Brain microvascular endothelial cell (primary cell): ENCODE results near the gene MAP1LC3A.
"Not testable (repeated sequence)": the region's sequence is repeated elsewhere in the genome, so short reads cannot be mapped to it uniquely, and the experiment has no call there.

Source experiments
- DNase-seq: peaks from one replicate; pipeline ENCODE4 v3.0.0-alpha.2; 2020
- H3K27ac ChIP-seq: fragments of 250-450 bp; sonication (Bioruptor Pico); 2 replicates; pipeline ENCODE4 v1.5.1; 2020; ENCODE audit warnings: mild to moderate bottlenecking, moderate library complexity
- H3K27me3 ChIP-seq: fragments of 250-450 bp; sonication (Bioruptor Pico); replicated peaks from 2 replicates; pipeline ENCODE4 v1.5.1; 2020; ENCODE audit warnings: mild to moderate bottlenecking
- H3K36me3 ChIP-seq: fragments of 250-450 bp; sonication (Bioruptor Pico); replicated peaks from 2 replicates; pipeline ENCODE4 v1.5.1; 2020; ENCODE audit warnings: mild to moderate bottlenecking
- H3K4me3 ChIP-seq: 2 replicates; pipeline ENCODE4 v1.5.1; 2011; ENCODE audit warnings: low read depth, mild to moderate bottlenecking, control low read depth, low read length, moderate library complexity
- in situ Hi-C: cut with HindIII; loops from 2 replicates; pipeline ENCODE4 v1.10.0; 2017; ENCODE audit warnings: low sequenced_read_pairs, low pct_ligation_motif_present
- TF ChIP-seq, protein P1 (sequence below): IDR thresholded peaks from 2 replicates; pipeline ENCODE4 v1.5.1; 2011; ENCODE audit warnings: low read depth, mild to moderate bottlenecking, moderate library complexity, low read length, control low read depth, inconsistent platforms; ENCODE audit errors: missing control alignments

The MAP1LC3A gene

DNA sequence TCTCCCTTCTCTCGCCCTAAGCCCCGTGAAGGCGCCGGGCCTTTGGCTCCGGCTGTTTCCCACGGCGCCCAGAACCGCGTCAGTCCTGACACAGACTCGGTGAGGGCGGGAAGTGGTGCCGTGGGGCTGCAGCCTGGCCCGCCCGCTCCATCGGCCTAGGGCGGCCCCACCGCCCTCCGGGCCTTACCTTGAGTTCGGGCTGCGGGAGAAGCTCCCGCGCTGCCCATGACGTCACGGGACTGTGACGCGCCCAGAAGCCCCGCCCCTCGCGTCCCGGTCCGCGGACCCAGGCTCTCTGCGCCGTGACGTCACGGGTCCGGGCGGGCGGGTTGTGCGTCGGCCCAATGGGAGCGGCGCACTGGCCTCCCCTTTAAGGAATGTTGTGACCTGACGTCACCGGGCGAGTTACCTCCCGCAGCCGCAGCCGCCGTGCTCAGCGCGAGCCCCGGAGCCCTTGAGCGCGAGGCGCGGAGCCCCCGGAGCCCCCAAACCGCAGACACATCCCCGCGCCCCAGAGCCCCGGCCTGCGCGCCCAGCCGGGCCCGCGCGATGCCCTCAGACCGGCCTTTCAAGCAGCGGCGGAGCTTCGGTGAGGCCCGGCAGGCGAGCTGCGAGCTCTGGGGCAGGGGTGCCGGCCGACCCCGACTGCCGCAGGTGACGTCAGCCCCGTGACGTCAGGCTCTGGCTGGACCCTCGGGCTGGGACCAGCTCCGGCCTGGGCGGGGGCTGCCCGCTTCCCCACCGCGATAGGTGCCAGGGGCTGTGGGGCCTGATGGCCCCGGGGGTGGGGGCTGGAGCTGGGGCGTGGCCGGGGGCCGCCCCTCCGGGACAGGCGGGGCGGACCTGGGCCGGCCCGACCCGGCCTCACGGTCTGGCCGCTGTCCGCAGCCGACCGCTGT, at the start of gene MAP1LC3A:
Gene MAP1LC3A (plus strand): TSS at position 399 of the 899 bp plus-strand sequence. CDS start 151 bp downstream, at position 550.
- in situ Hi-C loops: no loop called here
- peak within 1 kb of the TSS; percentile 76 for H3K27ac ChIP-seq

DNA sequence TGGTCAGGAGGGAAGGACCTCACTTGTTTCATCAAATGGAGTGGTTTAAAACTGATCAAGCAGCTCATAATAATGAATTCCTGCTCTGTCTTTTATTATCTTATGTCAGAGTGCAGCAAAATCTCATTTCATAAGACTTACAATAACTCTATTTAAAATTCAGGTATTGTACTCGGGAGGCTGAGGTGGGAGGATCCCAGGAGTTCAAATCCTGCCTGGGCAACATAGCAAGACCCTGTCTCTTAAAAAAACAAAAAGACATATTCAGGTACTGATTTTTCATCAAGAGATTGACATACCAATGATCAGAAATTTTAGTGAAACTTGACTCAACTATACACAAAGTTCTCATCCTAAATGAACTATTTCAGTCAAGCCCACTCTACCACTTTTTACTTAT, 47.9 kb upstream of the MAP1LC3A start:
- peaks cover 18% of the 10 kb centered on the region for H3K36me3 ChIP-seq
- in situ Hi-C loops: no loop called here
- TF ChIP-seq, protein P1, sequence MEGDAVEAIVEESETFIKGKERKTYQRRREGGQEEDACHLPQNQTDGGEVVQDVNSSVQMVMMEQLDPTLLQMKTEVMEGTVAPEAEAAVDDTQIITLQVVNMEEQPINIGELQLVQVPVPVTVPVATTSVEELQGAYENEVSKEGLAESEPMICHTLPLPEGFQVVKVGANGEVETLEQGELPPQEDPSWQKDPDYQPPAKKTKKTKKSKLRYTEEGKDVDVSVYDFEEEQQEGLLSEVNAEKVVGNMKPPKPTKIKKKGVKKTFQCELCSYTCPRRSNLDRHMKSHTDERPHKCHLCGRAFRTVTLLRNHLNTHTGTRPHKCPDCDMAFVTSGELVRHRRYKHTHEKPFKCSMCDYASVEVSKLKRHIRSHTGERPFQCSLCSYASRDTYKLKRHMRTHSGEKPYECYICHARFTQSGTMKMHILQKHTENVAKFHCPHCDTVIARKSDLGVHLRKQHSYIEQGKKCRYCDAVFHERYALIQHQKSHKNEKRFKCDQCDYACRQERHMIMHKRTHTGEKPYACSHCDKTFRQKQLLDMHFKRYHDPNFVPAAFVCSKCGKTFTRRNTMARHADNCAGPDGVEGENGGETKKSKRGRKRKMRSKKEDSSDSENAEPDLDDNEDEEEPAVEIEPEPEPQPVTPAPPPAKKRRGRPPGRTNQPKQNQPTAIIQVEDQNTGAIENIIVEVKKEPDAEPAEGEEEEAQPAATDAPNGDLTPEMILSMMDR: no peak
- no peak overlapping the region for H3K27ac ChIP-seq
- no peaks in the 10 kb centered on the region for H3K27me3 ChIP-seq
- H3K4me3 ChIP-seq: no peak overlapping the region
- DNase-seq: no peak

More for the DNA sequence above, at the start of gene MAP1LC3A:
- H3K36me3 ChIP-seq: no peaks in the 10 kb centered on the region
- peak; percentile 88 for DNase-seq
- peak within 1 kb of the TSS; percentile 71 for H3K4me3 ChIP-seq
- no peaks in the 10 kb centered on the region for H3K27me3 ChIP-seq
- TF ChIP-seq, protein P1: no peak

DNA sequence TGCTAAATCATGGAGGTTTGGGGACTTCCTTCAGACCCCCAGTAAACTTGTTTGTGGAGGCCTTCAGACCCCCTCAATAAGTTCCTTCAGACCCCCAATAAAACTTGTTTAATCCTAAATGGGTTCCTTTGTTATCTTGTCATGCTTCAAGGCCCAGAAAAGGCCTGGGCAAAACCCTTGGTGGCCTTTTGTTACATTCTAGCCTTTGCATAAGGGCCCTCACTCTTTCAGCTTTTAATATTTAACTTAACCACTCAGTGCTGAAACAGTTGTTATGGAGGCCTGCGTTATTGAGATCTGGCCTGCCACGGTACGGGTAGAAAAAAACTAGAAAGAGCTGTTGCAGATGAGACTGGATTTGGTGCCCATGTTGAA, 46.6 kb upstream of the MAP1LC3A start:
- Histone ChIP-seq H3K27me3 (no peaks in the 10 kb centered on the region), H3K4me3 (no peak overlapping the region), H3K27ac (no peak overlapping the region), H3K36me3 (peaks cover 8% of the 10 kb centered on the region)
- TF ChIP-seq, protein P1: no peak
- DNase-seq: no peak
- in situ Hi-C loops: no loop called here

GRCh38 chr20:34512266-34512954, 46.1 kb upstream of the MAP1LC3A start:
- Histone ChIP-seq H3K27me3 (no peaks in the 10 kb centered on the region), H3K36me3 (peaks cover 6% of the 10 kb centered on the region), H3K4me3 (no peak overlapping the region), H3K27ac (no peak overlapping the region)
- in situ Hi-C loops: no loop called here
- no peak for DNase-seq
- TF ChIP-seq, protein P1: no peak

- H3K4me3 ChIP-seq: no peak overlapping the region
- no peak for DNase-seq
Observed at GRCh38 chr20:34512955-34513419, 45.5 kb upstream of the MAP1LC3A start.

GRCh38 chr20:34514034-34514433, 44.5 kb upstream of the MAP1LC3A start:
- H3K27ac ChIP-seq, H3K4me3 ChIP-seq, DNase-seq, H3K27me3 ChIP-seq, H3K36me3 ChIP-seq, in situ Hi-C loops: not testable (repeated sequence)

More at GRCh38 chr20:34512955-34513419, 45.5 kb upstream of the MAP1LC3A start:
- TF ChIP-seq, protein P1: no peak
- in situ Hi-C loops: no loop called here
- Histone ChIP-seq H3K36me3 (peaks cover 4% of the 10 kb centered on the region), H3K27ac (no peak overlapping the region), H3K27me3 (no peaks in the 10 kb centered on the region)
